Measurements from ENCODE around the gene RTEL1.
"Not testable (repeated sequence)": the region's sequence is repeated elsewhere in the genome, so short reads cannot be mapped to it uniquely, and the experiment has no call there.

Gene RTEL1

GRCh38 chr20:63639093-63639975, 18.8 kb upstream of the RTEL1 start:
- Mint-ChIP-seq H3K4me1 (peaks cover 28 to 57% of the 10 kb centered on the region in 2 donors), H3K4me3 (peak overlapping the region; percentile 82 to 87), H3K9me3 (no peaks in the 10 kb centered on the region), H3K27ac (peak overlapping the region; percentile 99), H3K36me3 (peaks cover 2 to 6% of the 10 kb centered on the region in 2 donors), H3K27me3 (no peaks in the 10 kb centered on the region)
- peak; percentile 47 for DNase-seq
- ATAC-seq (replicated peaks): peak; percentile 41 to 49

GRCh38 chr20:63640086-63640485, 18.0 kb upstream of the RTEL1 start:
- H3K4me1 Mint-ChIP-seq: peaks cover 30 to 51% of the 10 kb centered on the region in 2 donors
- H3K27ac Mint-ChIP-seq: peak overlapping the region; percentile 99
- peaks cover 2 to 6% of the 10 kb centered on the region in 2 donors for H3K36me3 Mint-ChIP-seq
- H3K4me3 Mint-ChIP-seq: peak overlapping the region; percentile 82 to 87
- no peaks in the 10 kb centered on the region for H3K9me3 Mint-ChIP-seq
- H3K27me3 Mint-ChIP-seq: no peaks in the 10 kb centered on the region
- ATAC-seq (replicated peaks): no peak
- no peak for DNase-seq

GRCh38 chr20:63640686-63641085, 17.4 kb upstream of the RTEL1 start:
- not testable (repeated sequence) for H3K27ac Mint-ChIP-seq; DNase-seq; H3K9me3 Mint-ChIP-seq; H3K36me3 Mint-ChIP-seq; H3K27me3 Mint-ChIP-seq; ATAC-seq (replicated peaks)
- Mint-ChIP-seq H3K4me3 (peak overlapping the region; percentile 76 to 87), H3K4me1 (peaks cover 27 to 45% of the 10 kb centered on the region in 2 donors)

- Mint-ChIP-seq H3K27me3 (no peaks in the 10 kb centered on the region), H3K4me1 (peaks cover 26 to 42% of the 10 kb centered on the region in 2 donors), H3K9me3 (no peaks in the 10 kb centered on the region), H3K4me3 (peak overlapping the region; percentile 78 to 80), H3K36me3 (peaks cover 2 to 6% of the 10 kb centered on the region in 2 donors), H3K27ac (peak overlapping the region; percentile 87)
- DNase-seq (peak; percentile 46), ATAC-seq (replicated peaks) (peak; percentile 38 to 45)
Measured at GRCh38 chr20:63641146-63641791, 16.8 kb upstream of the RTEL1 start.

GRCh38 chr20:63641792-63642523, 16.2 kb upstream of the RTEL1 start:
- Mint-ChIP-seq H3K4me3 (peak overlapping the region; percentile 78 to 80), H3K36me3 (peaks cover 2 to 6% of the 10 kb centered on the region in 2 donors), H3K4me1 (peaks cover 24 to 39% of the 10 kb centered on the region in 2 donors), H3K9me3 (no peaks in the 10 kb centered on the region), H3K27ac (no peak overlapping the region), H3K27me3 (no peaks in the 10 kb centered on the region)
- DNase-seq: peak; percentile 94
- ATAC-seq (replicated peaks): peak; percentile 76 to 81

- Mint-ChIP-seq H3K36me3 (peaks cover 2 to 6% of the 10 kb centered on the region in 2 donors), H3K27ac (peak overlapping the region; percentile 25), H3K4me1 (peaks cover 20 to 35% of the 10 kb centered on the region in 2 donors), H3K4me3 (peak overlapping the region; percentile 71 to 80), H3K27me3 (no peaks in the 10 kb centered on the region), H3K9me3 (no peaks in the 10 kb centered on the region)
- ATAC-seq (replicated peaks) (no peak), DNase-seq (no peak)
Measured at GRCh38 chr20:63642527-63643247, 15.4 kb upstream of the RTEL1 start.

GRCh38 chr20:63643499-63643898, 14.6 kb upstream of the RTEL1 start:
- Mint-ChIP-seq H3K36me3 (peaks cover 2 to 3% of the 10 kb centered on the region in 2 donors), H3K27ac (peak overlapping the region; percentile 21), H3K9me3 (no peaks in the 10 kb centered on the region), H3K4me1 (peaks cover 17 to 29% of the 10 kb centered on the region in 2 donors), H3K27me3 (no peaks in the 10 kb centered on the region), H3K4me3 (peak overlapping the region; percentile 71 to 80)
- ATAC-seq (replicated peaks): no peak
- no peak for DNase-seq

GRCh38 chr20:63643946-63644345, 14.2 kb upstream of the RTEL1 start:
- no peaks in the 10 kb centered on the region for H3K9me3 Mint-ChIP-seq
- H3K36me3 Mint-ChIP-seq: peaks cover 2% of the 10 kb centered on the region in 2 donors
- ATAC-seq (replicated peaks) (no peak), DNase-seq (no peak)
- H3K4me1 Mint-ChIP-seq: peaks cover 17 to 27% of the 10 kb centered on the region in 2 donors
- H3K27ac Mint-ChIP-seq: no peak overlapping the region
- H3K4me3 Mint-ChIP-seq: peak overlapping the region in 1 of 2 donors; percentile 80
- H3K27me3 Mint-ChIP-seq: no peaks in the 10 kb centered on the region

GRCh38 chr20:63645218-63645617, 12.9 kb upstream of the RTEL1 start:
- no peak for DNase-seq
- H3K36me3 Mint-ChIP-seq: no peaks in the 10 kb centered on the region
- peaks cover 7 to 14% of the 10 kb centered on the region in 2 donors for H3K4me1 Mint-ChIP-seq
- H3K27ac Mint-ChIP-seq: no peak overlapping the region
- no peaks in the 10 kb centered on the region for H3K27me3 Mint-ChIP-seq
- H3K9me3 Mint-ChIP-seq: no peaks in the 10 kb centered on the region
- H3K4me3 Mint-ChIP-seq: no peak overlapping the region
- no peak for ATAC-seq (replicated peaks)

- no peak overlapping the region for H3K27ac Mint-ChIP-seq
- no peak for DNase-seq
- H3K27me3 Mint-ChIP-seq: peaks cover 4 to 5% of the 10 kb centered on the region in 2 donors
- H3K36me3 Mint-ChIP-seq: no peaks in the 10 kb centered on the region
- no peaks in the 10 kb centered on the region for H3K9me3 Mint-ChIP-seq
- no peak overlapping the region for H3K4me3 Mint-ChIP-seq
- peaks cover 5 to 15% of the 10 kb centered on the region in 2 donors for H3K4me1 Mint-ChIP-seq
- no peak for ATAC-seq (replicated peaks)
Measured at GRCh38 chr20:63648190-63648589, 9.9 kb upstream of the RTEL1 start.

GRCh38 chr20:63648895-63649589, 9.1 kb upstream of the RTEL1 start:
- Mint-ChIP-seq H3K9me3 (no peaks in the 10 kb centered on the region), H3K36me3 (no peaks in the 10 kb centered on the region), H3K4me3 (no peak overlapping the region), H3K27ac (no peak overlapping the region), H3K27me3 (peaks cover 4 to 5% of the 10 kb centered on the region in 2 donors), H3K4me1 (peaks cover 9 to 16% of the 10 kb centered on the region in 2 donors)
- no peak for ATAC-seq (replicated peaks)
- DNase-seq: no peak

- not testable (repeated sequence) for H3K27me3 Mint-ChIP-seq; H3K36me3 Mint-ChIP-seq; H3K9me3 Mint-ChIP-seq; ATAC-seq (replicated peaks); H3K4me3 Mint-ChIP-seq; DNase-seq; H3K27ac Mint-ChIP-seq
- H3K4me1 Mint-ChIP-seq: peaks cover 9 to 18% of the 10 kb centered on the region in 2 donors
Measured at GRCh38 chr20:63650486-63650885, 7.6 kb upstream of the RTEL1 start.

GRCh38 chr20:63651942-63652191, 6.2 kb upstream of the RTEL1 start:
- peak in 1 of 2 donors; percentile 19 for ATAC-seq (replicated peaks)
- no peaks in the 10 kb centered on the region for H3K9me3 Mint-ChIP-seq
- peak overlapping the region; percentile 74 to 82 for H3K4me3 Mint-ChIP-seq
- peaks cover 9 to 18% of the 10 kb centered on the region in 2 donors for H3K4me1 Mint-ChIP-seq
- peaks cover 5 to 8% of the 10 kb centered on the region in 2 donors for H3K27me3 Mint-ChIP-seq
- H3K27ac Mint-ChIP-seq: peak overlapping the region; percentile 31
- no peak for DNase-seq
- no peaks in the 10 kb centered on the region for H3K36me3 Mint-ChIP-seq

All from stimulated activated naive B cell treated with anti-CD40 and anti-IgM and Interleukin-4, amounts not matched to agents 10 μg/mL and 1 μg/mL and 100 μg/mL, for 72 hours (primary cell).